Measurements from ENCODE around the gene LCN6.
"Not testable (repeated sequence)": the region's sequence is repeated elsewhere in the genome, so short reads cannot be mapped to it uniquely, and the experiment has no call there.

The LCN6 gene

DNA sequence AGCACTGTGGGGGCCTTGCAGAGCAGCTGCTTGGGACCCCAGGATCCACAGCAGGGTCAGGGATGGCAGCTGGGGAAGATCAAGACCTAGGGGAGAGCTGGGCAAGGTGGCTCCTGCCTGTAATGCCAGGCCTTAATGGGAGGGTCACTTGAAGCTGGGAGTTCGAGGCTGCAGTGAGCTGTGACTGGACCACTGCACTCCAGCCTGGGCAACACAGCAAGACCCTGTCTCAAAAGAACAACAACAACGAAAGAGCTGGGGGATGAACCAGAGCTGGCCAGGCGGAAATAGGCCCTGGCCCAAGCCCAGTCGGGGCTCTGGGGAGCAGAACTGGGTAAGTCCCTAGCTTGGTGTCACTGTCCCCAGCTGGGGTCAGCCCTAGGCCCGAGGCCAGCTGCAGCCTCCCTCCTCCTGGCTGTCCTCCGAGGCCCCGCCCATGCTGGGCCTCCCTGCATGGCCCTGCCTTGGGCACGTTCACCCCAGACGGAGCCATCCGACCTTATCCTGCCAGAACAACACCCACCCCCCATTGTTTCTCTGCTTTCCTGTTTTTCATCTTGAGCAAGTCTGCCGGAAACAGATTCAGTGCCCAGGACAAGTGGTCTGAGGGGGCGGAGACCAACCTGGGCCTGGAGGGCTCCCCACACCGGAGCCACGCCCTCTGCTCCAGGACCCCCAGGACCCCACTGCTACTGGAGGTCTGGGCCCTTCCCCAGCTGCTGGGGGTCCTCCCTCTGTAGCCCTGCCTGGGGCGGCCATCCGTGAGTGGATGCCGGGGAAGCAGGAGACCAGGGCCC is 34.0 kb downstream of the LCN6 start:
- DNase-seq = no peak

DNA sequence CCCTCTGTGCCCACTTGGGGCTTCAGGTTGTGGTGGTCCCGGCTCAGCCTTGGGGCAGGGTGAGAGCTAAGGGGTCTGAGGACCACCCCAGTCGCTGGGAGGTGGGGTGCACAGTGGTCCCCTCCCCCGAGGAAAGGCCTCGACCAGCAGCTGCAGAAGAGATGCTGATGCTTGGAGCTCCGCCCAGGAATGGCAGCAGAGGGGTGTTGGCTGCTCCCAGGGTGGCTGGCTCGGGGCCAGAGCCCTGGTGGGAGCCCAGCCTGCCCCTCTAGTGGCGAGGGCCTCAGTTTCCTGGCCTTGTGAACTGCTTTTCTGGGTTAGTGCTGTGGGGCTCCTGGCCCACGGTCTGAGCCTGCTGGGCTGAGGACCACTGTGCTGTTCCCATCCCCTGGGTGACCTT is 34.8 kb downstream of the LCN6 start:
- no peak for DNase-seq
- TF ChIP-seq POLR2A (IDR thresholded peaks at IDR 0.05; ENCODE audit: low read length) = no peak
- TF ChIP-seq GATA1 (IDR thresholded peaks at IDR 0.05; ENCODE audit: low read depth, low read length) = no peak

More for the DNA sequence above, 34.0 kb downstream of the LCN6 start:
- TF ChIP-seq POLR2A (IDR thresholded peaks at IDR 0.05; ENCODE audit: low read length) = no peak
- no peak for TF ChIP-seq GATA1 (IDR thresholded peaks at IDR 0.05; ENCODE audit: low read depth, low read length)

DNA sequence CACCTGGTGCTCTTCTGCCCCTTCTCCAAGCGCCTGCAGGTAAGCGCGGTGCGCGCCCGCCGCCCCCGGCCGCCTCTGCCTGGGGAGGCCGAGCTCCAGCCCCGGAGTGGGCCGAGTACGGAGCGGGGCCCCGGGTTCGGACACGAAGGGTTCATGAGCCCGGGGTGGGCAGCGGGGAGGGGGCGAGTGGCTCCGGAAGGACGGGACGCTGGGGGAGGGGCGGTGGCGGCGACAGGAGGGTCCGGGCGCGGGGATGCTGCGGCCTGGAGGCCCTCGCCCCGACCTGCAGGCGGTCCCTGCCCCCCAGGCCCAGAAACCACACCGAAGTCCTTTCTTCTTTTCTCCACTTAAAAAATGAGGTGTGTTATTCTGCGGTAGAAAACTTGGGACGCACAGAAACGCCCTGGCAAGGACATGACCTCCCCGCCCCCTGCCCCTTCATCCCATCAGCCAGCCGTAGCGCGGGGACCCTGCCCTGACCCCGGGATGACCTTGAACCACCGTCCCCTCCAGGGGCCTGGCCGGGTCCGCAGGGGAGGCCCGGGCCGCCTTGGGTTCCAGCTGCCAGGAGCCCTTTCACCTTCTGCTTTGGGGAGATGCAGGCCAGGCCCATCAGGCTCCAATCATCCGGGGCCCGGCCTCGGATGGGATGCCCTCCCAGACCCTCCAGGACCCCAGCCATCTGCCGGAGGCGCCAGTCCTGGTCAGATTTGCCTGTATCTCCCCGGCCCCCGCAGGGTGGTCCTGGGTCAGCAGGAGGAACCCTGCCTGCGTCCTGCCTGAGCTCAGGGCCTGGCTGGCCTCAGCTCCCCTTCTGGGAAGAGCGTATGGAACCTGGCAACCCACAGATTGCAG is 35.4 kb downstream of the LCN6 start:
- DNase-seq = no peak
- no peak for TF ChIP-seq POLR2A (IDR thresholded peaks at IDR 0.05; ENCODE audit: low read length)
- TF ChIP-seq GATA1 (IDR thresholded peaks at IDR 0.05; ENCODE audit: low read depth, low read length) = no peak

DNA sequence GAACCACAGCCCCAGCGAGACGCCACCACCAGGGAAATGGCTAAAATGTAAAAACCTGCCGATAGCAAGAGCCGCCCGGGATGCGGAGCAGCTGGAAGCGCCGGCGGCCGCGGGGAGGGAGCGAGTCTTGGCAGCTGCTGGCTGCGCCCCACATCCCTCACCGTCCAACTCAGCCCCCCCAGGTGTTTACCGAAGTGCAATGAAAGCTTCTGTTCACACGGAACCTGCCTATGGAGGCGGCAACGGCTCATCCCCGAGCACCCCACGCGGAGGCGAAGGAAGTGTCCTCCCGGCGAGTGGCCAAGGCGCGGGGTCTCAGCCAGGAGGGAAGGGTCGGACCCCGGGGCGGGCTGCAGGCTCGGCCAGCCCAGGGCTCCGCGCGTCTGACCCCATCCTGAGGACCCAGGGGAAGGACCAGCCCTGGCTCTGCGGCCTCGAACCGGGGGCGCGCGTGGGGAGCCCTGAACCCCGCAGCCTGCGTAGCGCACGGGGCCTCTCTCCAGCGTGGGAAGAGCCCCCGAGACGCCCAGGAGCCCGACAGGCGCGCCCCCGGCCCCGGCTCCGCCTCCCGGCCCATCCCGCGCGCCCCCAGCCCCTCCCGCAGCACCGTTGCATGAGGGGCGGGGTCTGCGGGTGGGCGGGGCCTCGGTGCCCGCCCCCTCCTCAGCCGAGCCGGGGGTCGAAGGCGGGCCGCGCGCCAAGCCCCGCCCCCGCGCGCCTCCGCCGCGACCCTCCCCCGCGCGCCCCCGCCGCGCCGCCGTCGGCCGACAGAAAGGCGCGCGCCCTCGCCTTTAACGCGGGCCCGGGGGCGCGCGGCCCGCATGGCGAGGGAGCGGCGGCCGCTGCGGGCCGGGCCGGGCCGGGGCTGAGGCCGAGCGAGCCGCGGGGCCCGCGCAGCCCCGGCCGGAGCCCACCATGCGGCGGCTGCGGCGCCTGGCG is 36.3 kb downstream of the LCN6 start, which contains the start of gene DIPK1B:
DIPK1B (plus strand) TSS at position 822 of the 939 bp plus-strand sequence; CDS start at position 916, 94 bp downstream.
- no peak for DNase-seq
- TF ChIP-seq POLR2A (IDR thresholded peaks at IDR 0.05; ENCODE audit: low read length) = no peak
- TF ChIP-seq GATA1 (IDR thresholded peaks at IDR 0.05; ENCODE audit: low read depth, low read length) = no peak

DNA sequence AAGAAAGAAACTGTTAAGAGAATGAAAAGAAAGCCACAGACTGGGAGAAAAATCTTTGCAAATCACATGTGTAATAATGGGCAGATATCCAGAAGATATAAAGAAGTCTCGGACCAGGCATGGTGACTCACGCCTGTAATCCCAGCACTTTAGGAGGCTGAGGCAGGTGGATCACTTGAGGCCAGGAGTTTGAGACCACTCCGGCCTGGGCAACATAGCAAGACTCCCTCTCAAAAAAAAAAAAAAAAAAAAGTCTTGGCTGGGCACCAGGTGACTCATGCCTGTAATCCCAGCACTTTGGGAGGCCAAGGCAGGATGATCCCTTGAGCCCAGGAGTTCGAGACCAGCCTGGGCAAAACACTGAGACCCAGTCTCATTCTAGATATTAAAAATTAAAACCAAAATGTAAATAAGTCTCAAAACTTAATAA is 37.1 kb downstream of the LCN6 start:
- not testable (repeated sequence) for DNase-seq

DNA sequence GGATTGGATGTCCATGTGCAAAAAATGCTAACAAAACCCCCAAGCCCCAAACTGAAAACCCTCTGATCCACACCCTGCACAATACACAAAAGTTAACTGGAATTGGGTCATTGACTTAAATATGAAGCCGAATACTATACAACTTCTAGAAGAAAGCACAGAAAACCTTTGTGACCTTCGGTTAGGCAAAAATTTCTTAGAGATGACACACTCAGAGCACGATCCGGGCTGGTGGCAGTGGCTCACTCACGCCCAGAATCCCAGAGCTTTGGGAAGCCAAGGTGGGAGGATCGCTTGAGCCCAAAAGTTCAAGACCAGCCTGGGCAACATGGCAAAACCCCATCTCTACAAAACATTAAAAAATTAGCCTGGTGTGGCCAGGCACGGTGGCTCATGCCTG is 37.8 kb downstream of the LCN6 start:
- TF ChIP-seq POLR2A (IDR thresholded peaks at IDR 0.05; ENCODE audit: low read length) = no peak
- TF ChIP-seq GATA1 (IDR thresholded peaks at IDR 0.05; ENCODE audit: low read depth, low read length) = no peak
- DNase-seq = no peak

DNA sequence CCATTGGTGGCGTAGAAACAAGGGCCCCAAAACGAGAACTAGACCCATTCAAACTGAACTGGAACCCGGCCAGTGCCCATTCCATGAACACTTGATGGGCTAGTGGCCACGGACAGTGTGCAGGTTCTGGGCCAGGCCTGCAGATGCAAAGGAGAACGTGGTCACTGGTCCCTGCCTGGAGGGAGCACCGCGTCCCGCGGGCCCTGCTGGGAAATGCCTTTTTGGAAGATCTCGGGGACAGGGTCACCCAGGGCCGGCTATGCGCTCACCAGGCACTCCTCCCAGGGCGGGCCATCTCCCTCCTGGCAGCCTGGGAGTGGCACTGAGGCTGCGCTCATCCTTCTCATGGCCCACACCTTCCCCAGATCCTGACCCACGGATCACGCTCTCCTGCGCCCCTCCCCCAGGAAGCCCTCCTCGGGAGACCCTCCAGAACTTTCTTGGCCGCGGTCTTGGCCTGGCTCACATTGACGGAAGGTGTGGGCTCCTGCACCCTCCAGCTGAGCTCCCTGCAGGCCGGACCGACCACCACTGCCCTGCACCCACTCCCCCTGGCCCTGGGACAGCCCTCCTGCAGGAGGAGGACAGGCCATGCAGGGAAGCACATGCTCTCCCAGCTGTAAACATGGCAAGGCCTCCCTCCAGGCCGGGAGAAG is 38.7 kb downstream of the LCN6 start:
- TF ChIP-seq GATA1 (IDR thresholded peaks at IDR 0.05; ENCODE audit: low read depth, low read length) = no peak
- TF ChIP-seq POLR2A (IDR thresholded peaks at IDR 0.05; ENCODE audit: low read length) = no peak
- no peak for DNase-seq

DNA sequence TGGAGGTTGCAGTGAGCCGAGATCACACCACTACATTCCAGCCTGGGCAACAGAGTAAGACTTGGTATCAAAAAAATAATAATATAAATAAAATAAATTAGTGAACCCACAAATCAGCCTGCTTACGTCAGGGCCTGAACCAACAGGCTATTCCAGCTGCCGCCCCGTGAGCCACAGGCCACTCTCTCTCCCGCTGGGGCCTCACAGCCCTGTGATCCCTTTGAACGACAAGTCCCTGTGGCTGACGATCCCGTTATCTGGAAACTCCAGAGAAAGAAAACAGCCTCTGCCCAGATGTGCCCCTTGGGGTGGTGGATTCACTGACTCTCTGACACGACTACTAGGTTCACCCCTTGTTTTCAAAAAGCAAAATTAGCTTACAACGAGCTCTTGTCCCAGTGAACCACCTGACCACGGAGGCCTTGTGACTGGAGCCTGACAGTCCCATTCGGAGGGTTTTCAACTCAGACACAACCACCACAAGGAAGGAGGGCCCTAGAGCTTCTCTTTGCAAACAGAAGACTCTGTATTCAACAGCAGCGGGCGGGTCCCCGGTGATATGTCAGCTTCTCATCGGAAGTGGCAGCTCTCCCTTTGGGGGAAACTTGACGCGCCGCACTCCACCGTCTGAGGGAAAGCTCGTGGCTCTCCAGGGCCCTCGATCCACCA is 40.3 kb downstream of the LCN6 start:
- TF ChIP-seq GATA1 (IDR thresholded peaks at IDR 0.05; ENCODE audit: low read depth, low read length) = no peak
- TF ChIP-seq POLR2A (IDR thresholded peaks at IDR 0.05; ENCODE audit: low read length) = no peak
- DNase-seq = no peak

DNA sequence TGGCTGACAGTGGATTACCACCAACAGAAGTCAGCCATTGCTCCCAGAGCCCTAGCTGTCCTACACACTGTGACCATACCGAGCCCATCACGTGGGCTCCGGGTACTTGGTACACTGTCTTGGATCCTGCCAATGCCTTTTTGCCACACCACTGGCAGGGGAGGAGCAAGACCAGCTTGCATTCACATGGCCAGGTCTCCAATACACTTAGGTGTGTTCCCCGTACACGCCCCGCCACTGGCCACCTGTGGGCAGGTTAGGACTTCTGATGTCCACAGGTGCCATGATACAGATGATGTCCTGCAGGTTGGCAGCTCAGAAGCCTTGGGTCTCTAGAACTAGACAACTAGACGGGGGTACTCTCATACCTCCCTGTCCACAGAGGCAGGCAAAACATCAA is 41.3 kb downstream of the LCN6 start:
- DNase-seq = no peak
- TF ChIP-seq GATA1 (IDR thresholded peaks at IDR 0.05; ENCODE audit: low read depth, low read length) = no peak
- no peak for TF ChIP-seq POLR2A (IDR thresholded peaks at IDR 0.05; ENCODE audit: low read length)

DNA sequence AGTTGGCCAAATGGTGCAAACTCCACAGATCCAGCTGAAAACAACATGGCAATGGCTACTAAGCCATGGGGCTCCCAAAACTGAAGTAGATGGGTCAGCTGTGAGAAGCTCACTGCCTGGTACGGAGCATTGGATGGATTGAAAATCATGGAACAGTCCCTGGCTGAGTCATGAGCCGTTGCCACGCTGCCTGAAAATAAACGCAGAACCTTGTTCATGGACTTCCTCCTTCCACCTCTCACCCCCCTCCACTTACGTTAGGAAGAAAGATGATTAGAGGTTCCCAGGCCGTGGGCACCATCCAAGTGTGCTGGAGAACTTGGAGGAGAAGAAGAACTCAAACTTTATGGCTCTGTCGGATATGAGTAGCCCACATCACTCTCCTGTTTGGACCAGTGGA is 42.8 kb downstream of the LCN6 start:
- TF ChIP-seq GATA1 (IDR thresholded peaks at IDR 0.05; ENCODE audit: low read depth, low read length) = no peak
- TF ChIP-seq POLR2A (IDR thresholded peaks at IDR 0.05; ENCODE audit: low read length) = no peak
- DNase-seq = no peak

DNA sequence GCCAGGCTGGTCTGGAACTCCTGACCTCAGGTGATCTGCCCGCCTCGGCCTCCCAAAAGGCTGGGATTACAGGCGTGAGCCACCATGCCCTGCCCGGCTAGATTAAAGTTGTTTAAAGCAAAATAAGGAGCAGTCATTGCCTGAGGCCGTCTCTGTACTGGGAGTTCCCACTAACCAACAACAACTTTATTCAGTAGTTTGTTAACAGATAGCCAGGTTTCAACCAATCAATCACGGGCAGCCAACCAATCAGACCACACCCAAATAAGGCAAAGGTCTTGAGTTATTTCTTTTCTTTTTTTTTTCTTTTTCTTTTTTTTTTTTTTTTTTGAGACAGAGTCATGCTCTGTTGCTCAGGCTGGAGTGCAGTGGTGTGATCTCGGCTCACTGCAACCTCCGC is 43.6 kb downstream of the LCN6 start:
- not testable (repeated sequence) for DNase-seq

DNA sequence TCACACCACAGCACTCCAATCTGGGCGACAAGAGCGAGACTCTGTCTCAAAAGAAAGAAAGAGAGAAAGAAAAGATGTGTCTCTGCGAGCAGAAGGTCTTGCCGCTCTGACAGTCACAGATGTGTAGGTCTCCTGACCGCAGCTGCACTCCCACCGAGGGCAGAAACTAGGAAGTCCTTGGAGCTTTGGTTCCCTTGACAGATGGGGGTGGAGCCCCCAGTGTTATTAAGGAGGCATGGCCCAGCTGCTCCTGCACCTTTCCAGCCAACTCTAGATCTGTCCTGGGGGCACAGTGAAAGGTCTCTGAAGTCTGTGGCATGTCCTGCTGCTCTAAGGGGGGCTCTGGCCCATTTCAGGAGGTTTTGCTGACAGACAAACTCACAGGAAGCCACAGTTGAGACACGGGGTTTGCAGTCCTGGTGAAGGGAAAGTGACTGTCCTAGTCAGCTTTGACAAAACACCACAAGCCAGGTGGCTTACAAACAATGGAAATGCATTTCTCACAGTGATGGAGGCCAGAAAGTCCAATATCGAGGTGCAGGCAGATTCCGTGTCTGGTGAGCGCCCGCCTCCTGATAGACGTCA is 45.0 kb downstream of the LCN6 start:
- no peak for DNase-seq
- TF ChIP-seq GATA1 (IDR thresholded peaks at IDR 0.05; ENCODE audit: low read depth, low read length) (no peak), POLR2A (IDR thresholded peaks at IDR 0.05; ENCODE audit: low read length) (no peak)

Data from erythroblast (primary cell).